Activated CD4-positive, alpha-beta T cell treated with anti-CD3 and anti-CD28 coated beads, Interleukin-2, amount 50 U/mL, for 48 hours (primary cell): ENCODE results near the gene CDK15.
"Not testable (repeated sequence)": the region's sequence is repeated elsewhere in the genome, so short reads cannot be mapped to it uniquely, and the experiment has no call there.

ENCODE experiments used
- DNase-seq, 2 experiments: peaks; one replicate each; pipeline ENCODE4 v3.0.0-alpha.2; 2020

Gene CDK15

GRCh38 chr2:201833781-201834180, 27.4 kb downstream of the CDK15 start:
- no peak for DNase-seq

GRCh38 chr2:201835066-201835465, 28.7 kb downstream of the CDK15 start:
- DNase-seq, result no peak

- DNase-seq, result no peak
These were observed 31.1 kb downstream of the CDK15 start for GRCh38 chr2:201837391-201837790.

- peak in 1 of 2 experiments; percentile 12 for DNase-seq
These were observed 31.6 kb downstream of the CDK15 start for GRCh38 chr2:201837824-201838431.

DNA sequence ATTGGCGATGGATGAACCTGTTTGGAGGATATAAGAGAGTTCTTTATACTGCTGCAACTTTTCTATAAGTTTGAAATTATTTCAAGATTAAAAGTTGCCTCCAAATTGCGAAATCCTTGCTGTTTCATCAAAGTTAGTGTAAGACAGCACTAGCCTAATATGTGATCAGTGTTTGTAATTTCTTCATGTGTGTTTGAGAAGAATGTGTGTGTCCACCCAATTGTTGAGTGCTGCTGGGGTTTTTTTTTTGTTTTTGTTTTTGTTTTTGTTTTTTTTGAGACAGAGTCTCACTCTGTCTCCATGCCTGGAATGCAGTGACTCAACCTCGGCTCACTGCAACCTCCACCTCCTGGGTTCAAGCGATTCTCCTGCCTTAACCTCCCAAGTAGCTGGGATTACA, 33.4 kb downstream of the CDK15 start:
- no peak for DNase-seq

DNA sequence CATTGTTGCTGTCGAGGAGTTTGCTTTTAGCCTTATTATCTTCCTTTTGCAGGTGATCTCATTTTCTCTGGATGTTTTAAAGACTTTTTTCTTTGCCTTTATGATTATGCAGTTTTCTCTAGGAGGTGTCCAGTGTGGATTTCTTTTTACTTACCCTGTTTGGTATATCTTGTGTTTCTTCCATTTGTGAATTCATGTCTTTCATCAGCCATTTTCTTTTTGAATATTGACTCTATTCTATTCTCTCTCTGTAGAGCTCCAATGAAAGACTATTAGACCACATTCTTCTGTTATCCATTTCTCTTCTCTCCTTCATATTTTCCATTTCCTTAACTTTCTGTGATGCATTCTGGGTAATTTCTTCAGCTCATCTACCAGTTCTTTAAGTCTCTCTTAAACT, 34.4 kb downstream of the CDK15 start:
- no peak for DNase-seq

- no peak for DNase-seq
These were observed 36.0 kb downstream of the CDK15 start for GRCh38 chr2:201842131-201842860.

DNA sequence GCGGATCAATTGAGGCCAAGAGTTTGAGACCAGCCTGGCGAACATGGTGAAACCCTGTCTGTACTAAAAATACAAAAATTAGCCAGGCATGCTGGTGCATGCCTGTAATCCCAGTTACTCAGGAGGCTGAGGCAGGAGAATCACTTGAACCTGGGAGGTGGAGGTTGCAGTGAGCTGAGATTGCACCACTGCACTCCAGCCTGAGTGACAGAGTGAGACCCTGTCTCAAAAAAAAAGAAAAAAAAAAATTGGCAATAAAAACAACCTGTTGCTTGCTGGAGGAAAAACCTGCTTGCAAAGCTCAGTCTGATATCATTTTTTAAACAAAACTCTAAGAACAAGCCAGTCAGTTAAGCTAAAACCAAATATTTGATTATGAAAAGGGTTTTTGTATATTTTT, 38.6 kb downstream of the CDK15 start:
- not testable (repeated sequence) for DNase-seq

- no peak for DNase-seq
These were observed 41.1 kb downstream of the CDK15 start for GRCh38 chr2:201847481-201847880.

DNA sequence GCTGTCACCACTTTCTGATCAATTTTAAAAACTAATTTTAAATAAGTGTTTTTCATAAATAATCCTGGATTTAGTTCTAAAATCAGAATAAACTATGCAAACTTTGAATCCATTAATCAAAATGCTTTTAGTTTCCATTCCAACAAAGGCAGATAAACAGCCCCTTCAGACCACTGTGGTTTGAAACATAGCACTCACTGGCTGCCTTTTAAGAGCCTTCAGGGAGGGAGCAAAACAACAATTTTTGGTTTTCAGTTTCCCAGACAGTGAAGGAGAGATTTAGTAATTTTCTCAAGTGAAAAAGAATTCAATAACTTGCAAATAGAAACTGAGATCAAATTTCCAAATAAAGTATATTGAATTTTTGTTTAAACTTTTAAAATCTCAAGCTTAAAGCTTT, 46.1 kb downstream of the CDK15 start:
- DNase-seq, result no peak

DNA sequence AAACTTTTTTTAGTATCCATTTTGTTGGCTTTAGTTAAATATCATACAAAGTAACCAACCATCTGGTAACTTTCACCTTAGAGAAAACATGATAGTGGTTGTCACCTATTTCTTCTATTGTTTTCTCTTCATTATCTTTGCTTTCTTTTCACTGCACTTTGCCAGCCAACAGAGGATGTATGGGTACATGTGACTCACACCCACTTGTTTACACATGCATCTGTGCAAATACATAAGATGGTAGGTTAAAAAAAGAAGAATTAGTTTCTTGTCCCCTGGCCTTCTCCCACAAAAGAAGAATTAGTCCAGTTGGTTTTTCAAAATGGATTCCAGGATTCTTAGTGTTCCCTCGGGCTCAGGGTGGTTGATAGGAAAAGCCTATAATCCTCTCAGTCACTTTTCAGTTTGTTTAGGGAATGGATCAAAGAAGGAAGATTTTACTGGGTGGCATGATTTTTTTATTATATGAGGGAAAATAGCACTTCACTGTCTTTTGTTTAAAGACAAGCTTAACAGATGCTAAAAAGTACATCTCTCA, 46.6 kb downstream of the CDK15 start:
- no peak for DNase-seq

DNA sequence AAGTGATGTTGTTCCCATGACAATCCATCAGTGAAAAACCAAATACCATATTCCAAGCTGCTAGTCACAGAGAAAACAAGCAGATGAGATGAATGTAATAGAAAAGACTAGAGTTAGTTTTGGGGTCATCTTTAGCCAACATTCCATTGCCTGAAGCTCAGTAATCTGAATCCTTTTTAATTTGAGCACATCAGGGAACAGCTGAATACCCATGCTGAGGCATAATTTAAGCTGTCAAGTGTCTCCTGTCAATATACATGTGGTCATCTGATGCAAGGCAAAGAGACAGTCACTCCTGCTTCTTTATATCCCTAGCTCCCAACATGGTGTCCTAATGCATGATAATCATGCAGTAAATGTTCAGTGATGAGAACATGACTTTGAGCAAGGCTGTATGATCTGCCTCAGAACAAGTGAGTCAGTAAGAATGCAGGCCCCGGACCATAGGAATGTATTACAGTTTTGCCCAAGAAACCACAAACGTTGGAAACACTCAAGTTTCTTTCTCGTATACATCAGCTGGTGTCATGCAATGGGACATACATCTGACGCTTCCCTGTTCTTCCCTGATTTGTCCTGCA, 48.0 kb downstream of the CDK15 start:
- DNase-seq, result no peak

DNA sequence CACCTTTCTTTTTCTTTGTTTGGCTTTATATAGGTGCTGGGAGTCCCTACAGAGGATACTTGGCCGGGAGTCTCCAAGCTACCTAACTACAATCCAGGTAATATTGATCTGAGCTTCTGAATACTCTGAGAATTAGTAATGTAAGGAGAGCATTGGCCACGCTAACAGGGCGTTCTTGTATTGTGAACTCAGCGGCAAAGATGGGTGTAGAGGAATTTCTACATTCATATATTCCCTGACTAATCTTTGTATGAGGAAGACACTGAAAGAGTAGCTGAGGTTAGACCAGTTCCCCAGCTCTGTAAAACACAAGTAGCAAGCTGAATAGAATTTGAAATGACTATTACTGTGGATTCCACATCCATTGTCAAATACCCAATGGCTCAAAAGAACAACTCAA, 48.5 kb downstream of the CDK15 start:
- no peak for DNase-seq

- no peak for DNase-seq
These were observed 49.0 kb downstream of the CDK15 start for GRCh38 chr2:201855356-201855755.

DNA sequence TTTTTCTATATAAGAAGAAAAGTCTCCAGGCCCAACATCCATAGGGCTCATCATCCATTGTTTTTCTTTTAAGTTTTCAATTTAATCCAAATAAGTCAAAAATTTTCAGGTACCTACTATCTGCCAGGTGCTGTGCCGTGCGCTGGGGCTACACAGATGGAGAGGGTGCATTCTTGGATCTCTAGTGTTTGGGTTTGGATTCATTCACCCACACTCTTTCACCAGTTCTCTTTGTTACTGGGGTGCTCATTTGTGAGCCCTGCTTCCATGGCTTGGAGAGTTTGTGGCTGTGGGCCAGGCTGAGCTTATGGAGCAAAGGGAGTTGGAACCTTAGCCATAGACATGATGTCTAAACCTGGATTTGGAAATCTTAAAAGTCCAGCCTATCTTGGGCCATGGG, 51.0 kb downstream of the CDK15 start:
- no peak for DNase-seq

- DNase-seq, result peak; percentile 17 to 36
These were observed 52.2 kb downstream of the CDK15 start for GRCh38 chr2:201858281-201859184.

DNA sequence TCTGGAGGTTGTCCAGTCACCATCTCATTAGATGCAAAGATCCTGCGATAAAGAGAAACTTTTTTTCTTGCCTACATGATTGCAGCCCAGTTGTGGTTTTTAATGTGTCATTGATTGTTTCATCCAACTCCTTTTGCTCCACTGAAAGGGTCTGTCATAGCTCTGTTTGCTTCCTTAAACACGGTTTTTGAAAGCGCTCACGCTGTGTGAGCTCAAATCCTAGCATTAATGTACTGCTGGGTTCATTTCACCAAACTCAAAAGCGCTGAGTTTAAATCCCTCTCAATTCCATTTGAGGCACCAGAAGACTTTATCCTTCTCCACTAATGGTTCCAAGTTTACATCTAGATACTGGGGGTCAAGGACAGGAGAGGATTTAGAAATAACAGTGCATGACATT, 53.6 kb downstream of the CDK15 start:
- DNase-seq, result no peak

DNA sequence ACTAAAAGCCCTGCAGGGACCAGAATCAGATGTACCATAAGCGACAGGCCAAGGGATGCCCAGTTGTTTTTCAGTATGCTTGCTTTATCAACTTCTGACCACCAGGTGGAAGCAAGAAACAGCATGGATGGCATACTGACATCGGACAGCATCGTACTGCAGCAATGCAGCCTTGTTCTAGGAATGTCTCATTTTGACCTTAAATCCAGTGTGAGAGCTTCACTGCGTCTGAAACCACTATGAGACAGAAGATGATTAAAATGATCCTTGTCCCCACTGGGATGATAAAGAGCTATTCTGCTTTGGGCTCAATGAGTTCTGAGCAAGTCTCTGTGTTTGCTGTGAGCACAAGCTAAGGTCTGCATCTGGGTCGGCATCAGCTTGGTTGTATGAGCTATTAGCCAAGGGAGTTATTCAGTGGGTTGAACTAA, 54.3 kb downstream of the CDK15 start:
- peak; percentile 25 to 41 for DNase-seq

DNA sequence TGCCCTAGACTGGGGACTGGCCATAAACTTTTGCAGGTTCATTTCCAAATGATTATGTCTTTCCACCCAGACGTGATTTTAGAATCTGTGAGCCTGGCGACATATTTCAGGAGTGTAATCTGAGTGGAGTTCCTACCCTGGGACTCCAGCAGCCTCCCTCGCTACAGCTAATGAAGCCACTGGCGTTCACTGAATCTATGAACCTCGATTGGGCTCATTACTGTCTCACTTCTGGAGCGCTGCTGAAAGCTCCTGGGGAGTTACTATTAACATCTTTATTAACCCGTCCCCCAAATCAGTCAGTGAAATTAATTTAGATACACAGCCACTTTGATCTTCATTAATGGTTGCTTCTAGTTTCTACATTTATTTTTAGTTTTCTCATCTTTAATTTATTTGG, 56.5 kb downstream of the CDK15 start:
- DNase-seq, result no peak

DNA sequence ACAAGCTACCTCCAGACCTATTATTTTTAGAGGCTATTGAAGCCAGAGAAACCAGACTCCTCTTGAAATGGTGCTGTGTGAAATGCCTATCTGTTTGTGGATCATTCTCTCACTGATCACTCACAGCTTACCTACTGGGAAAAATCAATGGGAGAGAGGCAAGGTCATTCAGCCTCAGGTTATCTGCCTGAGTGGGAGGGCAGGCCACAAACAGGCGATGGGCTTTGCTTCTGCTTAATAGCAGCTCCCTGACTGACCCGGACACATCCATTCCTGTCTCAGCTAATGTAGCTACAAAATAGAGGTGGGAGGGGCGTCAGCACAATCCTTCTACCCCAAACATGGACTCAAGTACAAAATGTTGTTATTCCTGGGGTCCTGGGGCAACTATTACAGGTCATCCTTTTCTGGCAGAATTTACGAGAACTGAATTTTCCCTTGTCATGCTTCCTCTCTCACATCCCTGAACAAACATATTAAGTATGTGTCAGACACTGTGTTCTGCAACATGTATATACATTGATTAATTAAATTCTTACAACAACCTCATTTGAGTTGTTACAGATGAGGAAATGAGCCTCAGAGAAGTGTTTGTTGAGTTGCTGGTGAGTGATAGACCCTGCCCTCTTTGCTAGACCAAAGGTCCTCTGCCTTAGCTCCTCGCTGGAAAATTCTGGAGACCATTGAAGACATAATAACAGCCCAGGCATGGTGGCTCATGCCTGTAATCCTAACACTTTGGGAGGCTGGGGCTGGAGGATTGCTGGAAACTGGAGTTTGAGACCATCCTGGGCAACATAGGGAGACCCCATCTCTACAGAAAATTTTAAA, 60.5 kb downstream of the CDK15 start:
- no peak for DNase-seq

GRCh38 chr2:201871471-201871870, 65.1 kb downstream of the CDK15 start:
- no peak for DNase-seq

GRCh38 chr2:201872591-201872990, 66.3 kb downstream of the CDK15 start:
- DNase-seq, result no peak
